Endothelial cell of umbilical vein (primary cell): ENCODE data around the gene MEGF11. TPM values are rescaled to one million over a fixed set of nuclear protein-coding genes. Genes with fewer than 3 reads are reported as not detected.
"Not testable (repeated sequence)": the region's sequence is repeated elsewhere in the genome, so short reads cannot be mapped to it uniquely, and the experiment has no call there.

ENCODE experiments used
- BruUV-seq: library from RNA; stranded (reverse); fragments of 400-500 nt; replicated peaks from 2 replicates; lab custom pipeline; 2021; lab: Mats Ljungman, UMichigan
- CTCF ChIA-PET: fragments of 300-600, 350-600 bp; sonication (Branson Sonifier 250); formaldehyde crosslinking; loops from one replicate; lab custom pipeline; 2021; ENCODE audit warnings: antibody characterized with exemption, inconsistent platforms; lab: Charles Lee
- POLR2A ChIA-PET: fragments of 300-600, 350-600 bp; sonication (Branson Sonifier 250); formaldehyde crosslinking; loops from one replicate; lab custom pipeline; 2021; ENCODE audit warnings: antibody characterized with exemption, inconsistent platforms; lab: Charles Lee
- DNase-seq: peaks from one replicate; pipeline ENCODE4 v3.0.0-alpha.2; 2011; ENCODE audit warnings: low read depth, low spot score
- FAIRE-seq: peaks from 2 replicates; lab custom pipeline; 2011; peaks lifted over from hg19 to GRCh38; lab: Jason Lieb, UNC
- H2AFZ ChIP-seq: 2 replicates; pipeline ENCODE4 v1.6.0; 2012; ENCODE audit warnings: low read depth, low read length, control low read depth, inconsistent platforms
- H3K27ac ChIP-seq: 2 replicates; pipeline ENCODE4 v1.5.1; 2011; ENCODE audit warnings: low read depth, mild to moderate bottlenecking, control low read depth, low read length, moderate library complexity; ENCODE audit not compliant: insufficient read depth
- H3K27me3 ChIP-seq, 2 experiments: 2 replicates each; pipeline versions ENCODE4 v1.6.0 to v1.6.1; 2011; ENCODE audit warnings: low read length in 2 of 2, mixed read lengths in 1 of 2; ENCODE audit not compliant: control insufficient read depth in 2 of 2, insufficient read depth in 2 of 2
- H3K36me3 ChIP-seq, 2 experiments: 2 replicates in 1 of 2; 3 replicates in 1 of 2; pipeline ENCODE4 v1.5.1; 2011; ENCODE audit warnings: low read length in 2 of 2, mild to moderate bottlenecking in 1 of 2, moderate library complexity in 1 of 2; ENCODE audit not compliant: control insufficient read depth in 2 of 2, insufficient read depth in 2 of 2; ENCODE audit errors: extremely low read depth in 1 of 2
- H3K4me1 ChIP-seq: 3 replicates; pipeline ENCODE4 v1.5.1; 2011; ENCODE audit warnings: mild to moderate bottlenecking, low read length; ENCODE audit not compliant: control insufficient read depth, insufficient read depth; ENCODE audit errors: extremely low read depth
- H3K4me2 ChIP-seq: 2 replicates; pipeline ENCODE4 v1.6.1; 2011; ENCODE audit warnings: low read length, control low read depth, mixed read lengths; ENCODE audit not compliant: insufficient read depth
- H3K4me3 ChIP-seq, 3 experiments: fragments of 200-600 bp in 1 of 3; sonication (generic), shearing (Covaris generic) in 1 of 3; replicated peaks in 1 of 3; 2 replicates each; pipeline ENCODE4 v1.5.1; 2011 to 2016; ENCODE audit warnings: control low read depth in 3 of 3, low read length in 3 of 3, mild to moderate bottlenecking in 2 of 3, inconsistent platforms in 1 of 3, low read depth in 1 of 3, moderate library complexity in 1 of 3; ENCODE audit not compliant: insufficient read depth in 1 of 3
- H3K79me2 ChIP-seq: 2 replicates; pipeline ENCODE4 v1.6.0; 2012; ENCODE audit warnings: low read length, inconsistent platforms; ENCODE audit not compliant: control insufficient read depth, insufficient read depth
- H3K9ac ChIP-seq: replicated peaks from 2 replicates; pipeline ENCODE3; 2011; ENCODE audit warnings: low read length, control low read depth; ENCODE audit not compliant: insufficient read depth; ENCODE audit errors: extremely low read depth
- H3K9me1 ChIP-seq: replicated peaks from 3 replicates; pipeline ENCODE4 v1.6.0; 2011; ENCODE audit warnings: mild to moderate bottlenecking, low read length; ENCODE audit not compliant: control insufficient read depth, insufficient read depth; ENCODE audit errors: extremely low read depth
- H3K9me3 ChIP-seq: replicated peaks from 2 replicates; pipeline ENCODE4 v1.5.1; 2012; ENCODE audit warnings: low read length, inconsistent platforms; ENCODE audit not compliant: control insufficient read depth, insufficient read depth
- H4K20me1 ChIP-seq: replicated peaks from 2 replicates; pipeline ENCODE3; 2011; ENCODE audit warnings: mild to moderate bottlenecking, low read length; ENCODE audit not compliant: control insufficient read depth, insufficient read depth; ENCODE audit errors: extremely low read depth
- MYC ChIP-seq: IDR thresholded peaks from one replicate; pipeline ENCODE4 v1.6.1; 2011; ENCODE audit warnings: mild to moderate bottlenecking, low read depth, low read length
- POLR2AphosphoS5 ChIP-seq: IDR thresholded peaks from 2 replicates; pipeline ENCODE4 v1.6.1; 2012; ENCODE audit warnings: low read depth, mild to moderate bottlenecking, control low read depth, low read length, moderate library complexity; ENCODE audit not compliant: insufficient read depth
- dilution Hi-C: fragments of 300-500 bp; cut with MboI; formaldehyde crosslinking; loops from one replicate; pipeline ENCODE4 v1.15.0; 2019; ENCODE audit warnings: low sequenced_read_pairs; ENCODE audit not compliant: extremely low pct_ligation_motif_present
- intact Hi-C: fragments of 100-400 bp; cut with micrococcal nuclease; formaldehyde crosslinking; loops from one replicate; pipeline ENCODE4 v1.10.0; 2022
- polyA plus RNA-seq, 4 experiments: library from polyadenylated mRNA; depleted of rRNA in 3 of 4; stranded (reverse) in 3 of 4; unstranded in 1 of 4; fragments of >200 nt; gene quantifications; 2 replicates each; pipeline versions ENCODE4 v1.2.1 to v1.2.3, GENCODE V29; 2011 to 2012; ENCODE audit warnings: missing spikeins in 1 of 4
- total RNA-seq: library from RNA; stranded (reverse); gene quantifications from 2 replicates; pipeline ENCODE4 v1.2.3, GENCODE V29; 2021

Gene MEGF11
- total and polyA plus RNA-seq, 2 donors (not counting 3 experiments of a cell fraction or from before 2014, with no cell fraction given) = not detected

DNA sequence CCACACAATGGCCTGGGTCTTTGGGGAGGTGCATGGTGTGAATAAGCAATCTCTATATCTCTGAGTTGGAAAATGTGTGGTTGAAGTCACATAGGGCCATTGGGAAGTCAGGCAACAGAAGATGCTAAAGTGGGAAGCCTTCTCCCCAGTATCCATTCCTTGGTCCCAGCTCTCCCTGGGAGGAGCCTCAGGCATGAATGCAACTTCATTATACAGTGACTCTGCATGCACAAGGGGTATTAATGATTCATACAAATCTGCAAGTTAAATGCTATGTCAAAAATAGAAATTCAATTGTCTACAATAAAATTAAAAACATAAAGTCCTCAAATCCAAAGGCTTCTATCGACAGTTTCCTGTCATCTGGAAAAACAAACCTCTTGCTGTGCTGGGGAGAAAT lies 275.4 kb downstream of the MEGF11 start:
- intact Hi-C loops = no loop called here
- no peaks in the 10 kb centered on the region for H3K36me3 ChIP-seq
- peaks cover 21 to 25% of the 10 kb centered on the region in 2 experiments for H3K27me3 ChIP-seq
- ChIA-PET POLR2A (interaction anchor here (0.7 kb wide), 1 partner anchor 25 kb away, joined by 7 read pairs; no protein-coding TSS in a partner anchor), CTCF (interaction anchor here (0.5 to 1.9 kb wide), 5 partner anchors 25 to 1238 kb away, joined by 3 to 5 read pairs (median 3); no protein-coding TSS in a partner anchor)
- no peak for DNase-seq
- H2AFZ ChIP-seq = no peak overlapping the region
- H3K9me1 ChIP-seq = no peaks in the 10 kb centered on the region
- H3K4me3 ChIP-seq = no peak overlapping the region
- no peak for FAIRE-seq
- H3K4me2 ChIP-seq = no peak overlapping the region
- H3K79me2 ChIP-seq = no peaks in the 10 kb centered on the region
- no peaks in the 10 kb centered on the region for H3K9me3 ChIP-seq
- H3K27ac ChIP-seq = no peak overlapping the region
- BruUV-seq = no TSS peak
- no peak overlapping the region for H3K9ac ChIP-seq
- no peaks in the 10 kb centered on the region for H3K4me1 ChIP-seq
- no peaks in the 10 kb centered on the region for H4K20me1 ChIP-seq
- dilution Hi-C loops = no loop called here
- no peak for TF ChIP-seq POLR2AphosphoS5
- TF ChIP-seq MYC = no peak

DNA sequence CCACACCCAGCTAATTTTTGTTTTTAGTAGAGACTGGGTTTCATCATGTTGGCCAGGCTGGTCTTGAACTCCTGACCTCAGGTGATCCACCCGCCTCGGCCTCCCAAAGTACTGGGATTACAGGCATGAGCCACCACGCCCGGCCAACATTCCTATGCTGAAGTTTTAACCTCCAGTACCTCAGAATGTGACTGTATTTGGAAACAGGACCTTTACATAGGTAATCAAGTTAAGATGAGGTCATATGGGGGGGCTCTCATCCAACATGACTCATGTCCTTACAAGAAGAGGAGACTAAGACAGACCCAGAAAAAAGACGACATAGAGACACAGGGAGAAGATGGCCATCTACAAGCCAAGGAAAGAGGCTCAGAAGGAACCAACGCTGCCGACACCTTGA lies 277.4 kb downstream of the MEGF11 start:
- intact Hi-C loops, H3K9me1 ChIP-seq, H3K4me3 ChIP-seq, H3K9ac ChIP-seq, H4K20me1 ChIP-seq, CTCF ChIA-PET, H2AFZ ChIP-seq, BruUV-seq, H3K79me2 ChIP-seq, H3K36me3 ChIP-seq, DNase-seq, H3K4me2 ChIP-seq, H3K9me3 ChIP-seq, POLR2A ChIA-PET, H3K27ac ChIP-seq, FAIRE-seq, dilution Hi-C loops, H3K4me1 ChIP-seq: not testable (repeated sequence)
- H3K27me3 ChIP-seq = peaks cover 10 to 15% of the 10 kb centered on the region in 2 experiments
